ENCODE data around the gene DAGLA. TPM values are rescaled to one million over a fixed set of nuclear protein-coding genes. Genes with fewer than 3 reads are reported as not detected.

DAGLA gene
- total RNA-seq, 1 donor from 2014 or later = 1.1 TPM

GRCh38 chr11:61780581-61781162 is 100.5 kb downstream of the DAGLA start:
- no peak for DNase-seq

- DNase-seq = no peak
Measured at GRCh38 chr11:61781585-61781984, 101.4 kb downstream of the DAGLA start.

- no peak for DNase-seq
Measured at GRCh38 chr11:61782299-61782698, 102.1 kb downstream of the DAGLA start.

GRCh38 chr11:61782841-61783240 is 102.7 kb downstream of the DAGLA start:
- DNase-seq = no peak

GRCh38 chr11:61783717-61784505 is 103.7 kb downstream of the DAGLA start:
- no peak for DNase-seq

DNA sequence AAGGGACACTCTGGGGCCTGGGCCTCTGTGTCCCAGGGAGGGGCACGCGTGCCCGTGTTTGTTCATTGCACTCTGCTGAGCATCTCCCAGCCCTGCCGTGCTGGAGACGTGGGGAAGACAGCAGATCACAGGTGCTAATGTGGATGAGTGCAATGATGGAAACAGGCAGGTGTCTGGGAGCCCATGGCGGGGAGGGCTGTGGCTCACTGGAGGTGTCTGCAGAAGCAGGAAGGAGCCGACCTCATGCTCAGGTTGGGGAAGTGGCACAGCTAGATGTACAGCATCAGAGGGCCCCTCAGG is 104.3 kb downstream of the DAGLA start:
- no peak for DNase-seq

GRCh38 chr11:61785837-61786402 is 105.7 kb downstream of the DAGLA start:
- no peak for DNase-seq

GRCh38 chr11:61787928-61788491 is 107.8 kb downstream of the DAGLA start:
- DNase-seq = no peak

- DNase-seq = peak; percentile 76
Measured at GRCh38 chr11:61791737-61792309, 111.6 kb downstream of the DAGLA start.

DNA sequence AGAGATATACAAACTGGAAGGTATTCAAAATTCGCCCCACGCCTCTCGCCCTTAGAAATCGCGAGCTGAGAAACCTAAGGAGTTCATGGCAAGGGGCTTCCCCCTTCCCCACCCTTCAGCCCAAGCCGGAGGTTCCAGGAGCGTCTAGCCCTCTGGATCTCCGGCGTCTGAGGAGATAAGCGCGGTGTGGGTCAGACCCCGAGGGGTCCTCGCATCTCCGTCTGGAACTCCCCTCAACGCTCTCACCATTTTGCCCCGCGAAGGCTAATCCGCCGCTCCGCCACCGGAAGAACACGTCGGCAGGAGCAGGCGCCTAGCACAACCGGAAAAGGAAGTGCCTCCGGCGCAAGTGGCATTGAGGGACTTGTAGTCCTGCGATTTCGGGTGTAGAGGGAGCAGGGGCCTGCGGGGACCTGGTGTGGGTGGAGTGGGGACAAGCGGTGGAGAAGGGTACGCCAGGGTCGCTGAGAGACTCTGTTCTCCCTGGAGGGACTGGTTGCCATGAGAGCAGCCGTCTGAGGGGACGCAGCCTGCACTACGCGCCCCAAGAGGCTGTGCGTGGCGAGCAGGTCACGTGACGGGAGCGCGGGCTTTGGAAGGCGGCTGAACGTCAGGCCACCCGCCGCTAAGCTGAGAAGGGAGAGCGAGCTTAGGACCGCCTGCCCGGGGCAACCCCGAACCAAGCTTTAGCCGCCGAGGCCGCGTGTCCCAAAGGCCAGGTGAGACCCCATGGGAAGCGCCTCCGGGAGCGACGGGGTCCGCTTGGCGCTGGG is 112.3 kb downstream of the DAGLA start, which contains the start of the genes FEN1 and TMEM258:
Gene FEN1, plus strand, starts transcription at position 602 of the 773 bp plus-strand sequence. CDS start 2,451 bp downstream, outside the sequence.
Gene TMEM258, minus strand, starts transcription at position 290 of the 773 bp plus-strand sequence. Its CDS starts 41 bp downstream, at position 249.
- DNase-seq = peak; percentile 97

DNA sequence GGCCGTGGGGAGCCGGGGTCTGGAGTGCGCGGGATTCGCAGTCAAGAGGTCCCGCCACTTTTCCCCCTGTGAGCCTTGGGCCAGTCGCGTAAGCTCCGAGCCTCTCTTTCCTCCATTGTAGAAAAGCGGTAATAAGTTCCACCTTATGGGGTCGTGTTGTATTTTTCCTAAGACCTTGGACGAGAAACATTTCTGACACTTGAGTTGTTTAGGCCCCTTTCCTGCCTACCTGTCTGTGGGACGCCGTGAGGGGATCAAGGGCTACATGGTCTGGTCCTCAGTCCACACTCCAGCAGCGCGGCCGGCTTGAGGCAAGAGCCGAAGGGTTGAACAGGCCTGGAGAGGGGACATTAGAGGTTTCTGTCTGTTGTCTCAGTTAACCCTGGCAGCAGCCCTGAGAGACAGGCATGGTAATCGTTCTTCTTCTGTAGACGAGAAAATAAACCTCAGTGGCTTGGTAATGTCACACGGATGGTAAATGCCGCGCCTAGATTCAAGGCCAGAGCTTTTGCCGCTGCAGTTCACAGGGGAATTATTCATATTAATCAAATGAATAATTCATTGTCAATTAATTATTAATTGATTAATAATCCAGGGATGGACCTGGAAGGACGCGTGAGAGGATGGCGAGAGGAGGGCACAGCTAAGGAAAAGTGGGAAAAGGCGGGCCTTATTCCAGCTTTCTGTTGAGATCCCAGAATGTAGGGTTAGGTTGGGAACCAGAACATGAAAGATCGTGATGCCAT is 113.1 kb downstream of the DAGLA start:
- DNase-seq = no peak

- no peak for DNase-seq
Measured at GRCh38 chr11:61793829-61794204, 113.6 kb downstream of the DAGLA start.

- DNase-seq = no peak
Measured at GRCh38 chr11:61794579-61794978, 114.4 kb downstream of the DAGLA start.

- DNase-seq = no peak
Measured at GRCh38 chr11:61795459-61795858, 115.3 kb downstream of the DAGLA start.

DNA sequence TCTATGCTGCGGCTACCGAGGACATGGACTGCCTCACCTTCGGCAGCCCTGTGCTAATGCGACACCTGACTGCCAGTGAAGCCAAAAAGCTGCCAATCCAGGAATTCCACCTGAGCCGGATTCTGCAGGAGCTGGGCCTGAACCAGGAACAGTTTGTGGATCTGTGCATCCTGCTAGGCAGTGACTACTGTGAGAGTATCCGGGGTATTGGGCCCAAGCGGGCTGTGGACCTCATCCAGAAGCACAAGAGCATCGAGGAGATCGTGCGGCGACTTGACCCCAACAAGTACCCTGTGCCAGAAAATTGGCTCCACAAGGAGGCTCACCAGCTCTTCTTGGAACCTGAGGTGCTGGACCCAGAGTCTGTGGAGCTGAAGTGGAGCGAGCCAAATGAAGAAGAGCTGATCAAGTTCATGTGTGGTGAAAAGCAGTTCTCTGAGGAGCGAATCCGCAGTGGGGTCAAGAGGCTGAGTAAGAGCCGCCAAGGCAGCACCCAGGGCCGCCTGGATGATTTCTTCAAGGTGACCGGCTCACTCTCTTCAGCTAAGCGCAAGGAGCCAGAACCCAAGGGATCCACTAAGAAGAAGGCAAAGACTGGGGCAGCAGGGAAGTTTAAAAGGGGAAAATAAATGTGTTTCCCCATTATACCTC is 115.8 kb downstream of the DAGLA start:
- DNase-seq = no peak

Other genes with a start within 250 kb of the DAGLA start
- gene LRRC10B, start 171.6 kb upstream of the DAGLA start, total RNA-seq = 0.49 TPM
- 1.7 TPM for gene SYT7, start 99.3 kb upstream of the DAGLA start, total RNA-seq
- gene MYRF, start 72.2 kb downstream of the DAGLA start, total RNA-seq = 0.30 TPM
- gene TMEM258, start 112.2 kb downstream of the DAGLA start, total RNA-seq = 83.5 TPM
- gene FEN1, start 112.5 kb downstream of the DAGLA start, total RNA-seq = 12.0 TPM
- gene FADS1, start 136.6 kb downstream of the DAGLA start, total RNA-seq = 34.8 TPM
- gene FADS2, start 147.9 kb downstream of the DAGLA start, total RNA-seq = 32.0 TPM
- 24.8 TPM for gene FADS3, start 211.2 kb downstream of the DAGLA start, total RNA-seq
- gene RAB3IL1, start 237.2 kb downstream of the DAGLA start, total RNA-seq = 11.1 TPM